ENCODE data around the gene PTRH1.
A peak's percentile ranks its signal among the peaks of the same experiment; 100 is the strongest.

Gene PTRH1

GRCh38 chr9:127755061-127756060 is 39.9 kb upstream of the PTRH1 start:
- H3K36me3 ChIP-seq (ENCODE audit: insufficient read depth, low read length), result no peaks in the 10 kb centered on the region
- no peaks in the 10 kb centered on the region for H3K9me3 ChIP-seq (ENCODE audit: low read depth, low read length)
- H3K4me3 ChIP-seq, result peak overlapping the region; percentile 42; the same call in 1 of the 2 replicates
- H3K9ac ChIP-seq (ENCODE audit: insufficient read length), result no peak overlapping the region
- TF ChIP-seq EZH2 (IDR thresholded peaks at IDR 0.05), result no peak
- no peak for TF ChIP-seq POLR2AphosphoS5 (IDR thresholded peaks at IDR 0.05; ENCODE audit: borderline replicate concordance, low read depth, low read length)
- TF ChIP-seq FOXP2 (optimal IDR thresholded peaks at IDR 0.05; ENCODE audit: control extremely low read depth, extremely low read length, insufficient read depth), result no peak
- DNase-seq (ENCODE audit: low read depth, low spot score), result no peak
- H3K27ac ChIP-seq, result no peak overlapping the region

GRCh38 chr9:127754099-127755060 is 38.9 kb upstream of the PTRH1 start:
- Histone ChIP-seq H3K36me3 (ENCODE audit: insufficient read depth, low read length) (no peaks in the 10 kb centered on the region), H3K9me3 (ENCODE audit: low read depth, low read length) (no peaks in the 10 kb centered on the region), H3K9ac (ENCODE audit: insufficient read length) (no peak overlapping the region), H3K4me3 (no peak overlapping the region), H3K27ac (no peak overlapping the region)
- no peak for DNase-seq (ENCODE audit: low read depth, low spot score)
- no peak for TF ChIP-seq FOXP2 (optimal IDR thresholded peaks at IDR 0.05; ENCODE audit: control extremely low read depth, extremely low read length, insufficient read depth)
- no peak for TF ChIP-seq EZH2 (IDR thresholded peaks at IDR 0.05)
- no peak for TF ChIP-seq POLR2AphosphoS5 (IDR thresholded peaks at IDR 0.05; ENCODE audit: borderline replicate concordance, low read depth, low read length)

DNA sequence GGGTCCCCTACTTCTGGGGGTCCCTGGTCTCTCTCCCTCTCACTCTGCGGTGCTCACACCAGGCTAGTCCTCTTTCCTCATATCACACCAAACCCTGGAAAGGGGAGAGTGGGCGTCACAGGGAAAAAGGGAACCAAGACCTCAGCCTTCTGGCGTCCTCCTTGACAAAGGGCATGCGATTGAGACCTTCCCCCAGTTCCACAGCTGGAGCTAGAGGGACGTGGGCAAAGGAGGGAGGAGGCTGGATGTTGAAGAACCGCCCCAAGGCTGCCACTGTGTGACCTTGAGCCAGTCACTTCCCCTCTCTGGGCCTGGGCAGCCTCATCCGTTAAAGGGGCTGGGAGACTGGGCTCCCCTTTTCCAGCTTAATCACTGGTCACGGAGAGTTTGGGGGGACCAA is 38.2 kb upstream of the PTRH1 start:
- no peak overlapping the region for H3K27ac ChIP-seq
- TF ChIP-seq POLR2AphosphoS5 (IDR thresholded peaks at IDR 0.05; ENCODE audit: borderline replicate concordance, low read depth, low read length), result no peak
- no peak for TF ChIP-seq EZH2 (IDR thresholded peaks at IDR 0.05)
- TF ChIP-seq FOXP2 (optimal IDR thresholded peaks at IDR 0.05; ENCODE audit: control extremely low read depth, extremely low read length, insufficient read depth), result no peak
- H3K9me3 ChIP-seq (ENCODE audit: low read depth, low read length), result no peaks in the 10 kb centered on the region
- H3K36me3 ChIP-seq (ENCODE audit: insufficient read depth, low read length), result no peaks in the 10 kb centered on the region
- DNase-seq (ENCODE audit: low read depth, low spot score), result no peak
- no peak overlapping the region for H3K9ac ChIP-seq (ENCODE audit: insufficient read length)
- no peak overlapping the region for H3K4me3 ChIP-seq

GRCh38 chr9:127753148-127753547 is 37.7 kb upstream of the PTRH1 start:
- DNase-seq (ENCODE audit: low read depth, low spot score), result no peak
- Histone ChIP-seq H3K9ac (ENCODE audit: insufficient read length) (no peak overlapping the region), H3K36me3 (ENCODE audit: insufficient read depth, low read length) (no peaks in the 10 kb centered on the region), H3K4me3 (no peak overlapping the region), H3K27ac (no peak overlapping the region), H3K9me3 (ENCODE audit: low read depth, low read length) (no peaks in the 10 kb centered on the region)
- TF ChIP-seq FOXP2 (optimal IDR thresholded peaks at IDR 0.05; ENCODE audit: control extremely low read depth, extremely low read length, insufficient read depth), result no peak
- no peak for TF ChIP-seq POLR2AphosphoS5 (IDR thresholded peaks at IDR 0.05; ENCODE audit: borderline replicate concordance, low read depth, low read length)
- no peak for TF ChIP-seq EZH2 (IDR thresholded peaks at IDR 0.05)

GRCh38 chr9:127751269-127752054 is 36.0 kb upstream of the PTRH1 start:
- no peak overlapping the region for H3K9ac ChIP-seq (ENCODE audit: insufficient read length)
- H3K4me3 ChIP-seq, result no peak overlapping the region
- no peak overlapping the region for H3K27ac ChIP-seq
- TF ChIP-seq FOXP2 (optimal IDR thresholded peaks at IDR 0.05; ENCODE audit: control extremely low read depth, extremely low read length, insufficient read depth), result no peak
- TF ChIP-seq EZH2 (IDR thresholded peaks at IDR 0.05), result no peak
- no peak for TF ChIP-seq POLR2AphosphoS5 (IDR thresholded peaks at IDR 0.05; ENCODE audit: borderline replicate concordance, low read depth, low read length)
- no peaks in the 10 kb centered on the region for H3K36me3 ChIP-seq (ENCODE audit: insufficient read depth, low read length)
- no peak for DNase-seq (ENCODE audit: low read depth, low spot score)
- no peaks in the 10 kb centered on the region for H3K9me3 ChIP-seq (ENCODE audit: low read depth, low read length)

GRCh38 chr9:127749090-127749787 is 33.8 kb upstream of the PTRH1 start:
- TF ChIP-seq FOXP2 (optimal IDR thresholded peaks at IDR 0.05; ENCODE audit: control extremely low read depth, extremely low read length, insufficient read depth), result no peak
- TF ChIP-seq EZH2 (IDR thresholded peaks at IDR 0.05), result no peak
- no peak for TF ChIP-seq POLR2AphosphoS5 (IDR thresholded peaks at IDR 0.05; ENCODE audit: borderline replicate concordance, low read depth, low read length)
- Histone ChIP-seq H3K9ac (ENCODE audit: insufficient read length) (no peak overlapping the region), H3K9me3 (ENCODE audit: low read depth, low read length) (no peaks in the 10 kb centered on the region), H3K4me3 (no peak overlapping the region), H3K36me3 (ENCODE audit: insufficient read depth, low read length) (no peaks in the 10 kb centered on the region), H3K27ac (no peak overlapping the region)
- DNase-seq (ENCODE audit: low read depth, low spot score), result no peak

- Histone ChIP-seq H3K9me3 (ENCODE audit: low read depth, low read length) (no peaks in the 10 kb centered on the region), H3K36me3 (ENCODE audit: insufficient read depth, low read length) (no peaks in the 10 kb centered on the region), H3K9ac (ENCODE audit: insufficient read length) (no peak overlapping the region), H3K27ac (no peak overlapping the region), H3K4me3 (no peak overlapping the region)
- DNase-seq (ENCODE audit: low read depth, low spot score), result no peak
- TF ChIP-seq FOXP2 (optimal IDR thresholded peaks at IDR 0.05; ENCODE audit: control extremely low read depth, extremely low read length, insufficient read depth), result no peak
- TF ChIP-seq EZH2 (IDR thresholded peaks at IDR 0.05), result no peak
Observed at GRCh38 chr9:127746959-127747569, 31.6 kb upstream of the PTRH1 start.
